Tibial nerve (tissue), 4 donors: ENCODE results near the gene TPM2. TPM values are rescaled to one million over a fixed set of nuclear protein-coding genes. Genes with fewer than 3 reads are reported as not detected.

ENCODE experiments used
- DNase-seq, 2 donors: peaks; one replicate each; pipeline ENCODE4 v3.0.0-alpha.2; 2019; ENCODE audit warnings: low spot score in 2 of 2
- H3K27ac ChIP-seq, 4 donors: fragments of 200-600 bp; sonication (generic) in 3 of 4; one replicate each; pipeline ENCODE4 v1.5.1; 2017 to 2019; ENCODE audit warnings: mild to moderate bottlenecking in 1 of 4
- H3K27me3 ChIP-seq, 2 donors: fragments of 200-600 bp; sonication (generic) in 1 of 2; one replicate each; pipeline versions ENCODE4 v1.5.1 to v1.6.0; 2017 to 2019
- H3K36me3 ChIP-seq, 3 donors: fragments of 200-600 bp; sonication (generic); one replicate each; pipeline ENCODE4 v1.5.1; 2018 to 2019
- H3K4me1 ChIP-seq, 4 donors: fragments of 200-600 bp; sonication (generic) in 3 of 4; one replicate each; pipeline ENCODE4 v1.5.1; 2017 to 2019
- H3K4me3 ChIP-seq, 4 donors: fragments of 200-600 bp; sonication (generic) in 3 of 4; one replicate each; pipeline ENCODE4 v1.5.1; 2017 to 2019; ENCODE audit warnings: mild to moderate bottlenecking in 1 of 4, moderate library complexity in 1 of 4
- H3K9me3 ChIP-seq, 4 donors: fragments of 200-600 bp; sonication (generic) in 3 of 4; one replicate each; pipeline ENCODE4 v1.5.1; 2017 to 2019
- EP300 ChIP-seq, 2 donors: sonication (generic); formaldehyde crosslinking; IDR thresholded peaks; one replicate each; pipeline ENCODE4 v1.6.1; 2017; ENCODE audit warnings: antibody characterized with exemption in 2 of 2, mild to moderate bottlenecking in 1 of 2
- POLR2A ChIP-seq, 2 donors: fragments of 450-650 bp; IDR thresholded peaks; one replicate each; pipeline ENCODE4 v1.6.1; 2017; ENCODE audit warnings: antibody characterized with exemption in 2 of 2, mild to moderate bottlenecking in 2 of 2, moderate library complexity in 2 of 2
- WGBS, 2 donors: methylation state at CpG; one replicate each; pipeline ENCODE4 v1.1.5; 2018; 5-methylcytosine and 5-hydroxymethylcytosine counted together
- total RNA-seq, 4 donors: library from RNA; depleted of rRNA; stranded (reverse); fragments of >200 nt; gene quantifications; one replicate each; pipeline ENCODE4 v1.1.0, GENCODE V29; 2016
- TF ChIP-seq, protein P1 (sequence below), 5 experiments: fragments of 200-600 bp in 3 of 5; fragments of 450-650 bp in 2 of 5; sonication (generic) in 3 of 5; IDR thresholded peaks; one replicate each; pipeline ENCODE4 v1.5.1; 2016 to 2019; ENCODE audit warnings: antibody characterized with exemption in 5 of 5, mild to moderate bottlenecking in 3 of 5, moderate library complexity in 2 of 5

Gene TPM2
- total RNA-seq, 4 donors from 2014 or later = 229 to 350 (median 289) TPM

DNA sequence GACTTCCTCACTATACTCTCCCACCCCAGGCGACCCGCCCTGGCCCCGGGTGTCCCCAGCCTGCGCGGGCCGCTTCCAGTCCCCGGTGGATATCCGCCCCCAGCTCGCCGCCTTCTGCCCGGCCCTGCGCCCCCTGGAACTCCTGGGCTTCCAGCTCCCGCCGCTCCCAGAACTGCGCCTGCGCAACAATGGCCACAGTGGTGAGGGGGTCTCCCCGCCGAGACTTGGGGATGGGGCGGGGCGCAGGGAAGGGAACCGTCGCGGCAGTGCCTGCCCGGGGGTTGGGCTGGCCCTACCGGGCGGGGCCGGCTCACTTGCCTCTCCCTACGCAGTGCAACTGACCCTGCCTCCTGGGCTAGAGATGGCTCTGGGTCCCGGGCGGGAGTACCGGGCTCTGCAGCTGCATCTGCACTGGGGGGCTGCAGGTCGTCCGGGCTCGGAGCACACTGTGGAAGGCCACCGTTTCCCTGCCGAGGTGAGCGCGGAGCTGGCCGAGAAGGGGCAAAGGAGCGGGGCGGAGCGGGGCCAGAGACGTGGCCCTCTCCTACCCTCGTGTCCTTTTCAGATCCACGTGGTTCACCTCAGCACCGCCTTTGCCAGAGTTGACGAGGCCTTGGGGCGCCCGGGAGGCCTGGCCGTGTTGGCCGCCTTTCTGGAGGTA, 13.9 kb downstream of the TPM2 start:
- Histone ChIP-seq H3K4me1 (peaks cover 0 to 16% (median 10%) of the 10 kb centered on the region in 4 donors), H3K27me3 (no peaks in the 10 kb centered on the region), H3K4me3 (peak overlapping the region; percentile 26 to 62 (median 48)), H3K27ac (peak overlapping the region in 2 of 4 donors; percentile 47 to 52), H3K9me3 (no peaks in the 10 kb centered on the region), H3K36me3 (no peaks in the 10 kb centered on the region)
- DNase-seq = no peak
- TF ChIP-seq, protein P1, sequence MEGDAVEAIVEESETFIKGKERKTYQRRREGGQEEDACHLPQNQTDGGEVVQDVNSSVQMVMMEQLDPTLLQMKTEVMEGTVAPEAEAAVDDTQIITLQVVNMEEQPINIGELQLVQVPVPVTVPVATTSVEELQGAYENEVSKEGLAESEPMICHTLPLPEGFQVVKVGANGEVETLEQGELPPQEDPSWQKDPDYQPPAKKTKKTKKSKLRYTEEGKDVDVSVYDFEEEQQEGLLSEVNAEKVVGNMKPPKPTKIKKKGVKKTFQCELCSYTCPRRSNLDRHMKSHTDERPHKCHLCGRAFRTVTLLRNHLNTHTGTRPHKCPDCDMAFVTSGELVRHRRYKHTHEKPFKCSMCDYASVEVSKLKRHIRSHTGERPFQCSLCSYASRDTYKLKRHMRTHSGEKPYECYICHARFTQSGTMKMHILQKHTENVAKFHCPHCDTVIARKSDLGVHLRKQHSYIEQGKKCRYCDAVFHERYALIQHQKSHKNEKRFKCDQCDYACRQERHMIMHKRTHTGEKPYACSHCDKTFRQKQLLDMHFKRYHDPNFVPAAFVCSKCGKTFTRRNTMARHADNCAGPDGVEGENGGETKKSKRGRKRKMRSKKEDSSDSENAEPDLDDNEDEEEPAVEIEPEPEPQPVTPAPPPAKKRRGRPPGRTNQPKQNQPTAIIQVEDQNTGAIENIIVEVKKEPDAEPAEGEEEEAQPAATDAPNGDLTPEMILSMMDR (IDR thresholded peaks at IDR 0.05) = no peak
- TF ChIP-seq POLR2A (IDR thresholded peaks at IDR 0.05) (no peak), EP300 (IDR thresholded peaks at IDR 0.05) (no peak)
- WGBS, 2 donors = 3 to 15% methylated on average over 13 to 38 of the region's 51 CpGs

DNA sequence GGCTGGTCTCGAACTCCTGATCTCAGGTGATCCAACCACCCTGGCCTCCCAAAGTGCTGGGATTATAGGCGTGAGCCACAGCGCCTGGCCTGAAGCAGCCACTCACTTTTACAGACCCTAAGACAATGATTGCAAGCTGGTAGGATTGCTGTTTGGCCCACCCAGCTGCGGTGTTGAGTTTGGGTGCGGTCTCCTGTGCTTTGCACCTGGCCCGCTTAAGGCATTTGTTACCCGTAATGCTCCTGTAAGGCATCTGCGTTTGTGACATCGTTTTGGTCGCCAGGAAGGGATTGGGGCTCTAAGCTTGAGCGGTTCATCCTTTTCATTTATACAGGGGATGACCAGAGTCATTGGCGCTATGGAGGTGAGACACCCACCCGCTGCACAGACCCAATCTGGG, 14.5 kb downstream of the TPM2 start:
- peak overlapping the region in 1 of 4 donors; percentile 47 for H3K27ac ChIP-seq
- TF ChIP-seq, protein P1 (IDR thresholded peaks at IDR 0.05) = no peak
- TF ChIP-seq EP300 (IDR thresholded peaks at IDR 0.05) (no peak), POLR2A (IDR thresholded peaks at IDR 0.05) (no peak)
- H3K36me3 ChIP-seq = no peaks in the 10 kb centered on the region
- H3K9me3 ChIP-seq = no peaks in the 10 kb centered on the region
- no peak for DNase-seq
- H3K27me3 ChIP-seq = no peaks in the 10 kb centered on the region
- whole genome bisulfite sequencing, 2 donors = 41 to 48% methylated on average over 13 of the region's 13 CpGs
- peak overlapping the region; percentile 26 to 62 (median 48) for H3K4me3 ChIP-seq
- peaks cover 0 to 16% (median 10%) of the 10 kb centered on the region in 4 donors for H3K4me1 ChIP-seq

DNA sequence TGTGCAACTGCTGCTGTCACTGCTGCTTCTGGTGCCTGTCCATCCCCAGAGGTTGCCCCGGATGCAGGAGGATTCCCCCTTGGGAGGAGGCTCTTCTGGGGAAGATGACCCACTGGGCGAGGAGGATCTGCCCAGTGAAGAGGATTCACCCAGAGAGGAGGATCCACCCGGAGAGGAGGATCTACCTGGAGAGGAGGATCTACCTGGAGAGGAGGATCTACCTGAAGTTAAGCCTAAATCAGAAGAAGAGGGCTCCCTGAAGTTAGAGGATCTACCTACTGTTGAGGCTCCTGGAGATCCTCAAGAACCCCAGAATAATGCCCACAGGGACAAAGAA, 15.7 kb downstream of the TPM2 start:
- H3K27me3 ChIP-seq = no peaks in the 10 kb centered on the region
- no peak for DNase-seq
- H3K27ac ChIP-seq = no peak overlapping the region
- WGBS, 2 donors = 65 to 96% methylated on average over 3 of the region's 3 CpGs
- H3K4me1 ChIP-seq = peaks cover 0 to 16% (median 10%) of the 10 kb centered on the region in 4 donors
- H3K9me3 ChIP-seq = no peaks in the 10 kb centered on the region
- TF ChIP-seq, protein P1 (IDR thresholded peaks at IDR 0.05) = no peak
- TF ChIP-seq EP300 (IDR thresholded peaks at IDR 0.05) (no peak), POLR2A (IDR thresholded peaks at IDR 0.05) (no peak)
- no peaks in the 10 kb centered on the region for H3K36me3 ChIP-seq
- H3K4me3 ChIP-seq = no peak overlapping the region

DNA sequence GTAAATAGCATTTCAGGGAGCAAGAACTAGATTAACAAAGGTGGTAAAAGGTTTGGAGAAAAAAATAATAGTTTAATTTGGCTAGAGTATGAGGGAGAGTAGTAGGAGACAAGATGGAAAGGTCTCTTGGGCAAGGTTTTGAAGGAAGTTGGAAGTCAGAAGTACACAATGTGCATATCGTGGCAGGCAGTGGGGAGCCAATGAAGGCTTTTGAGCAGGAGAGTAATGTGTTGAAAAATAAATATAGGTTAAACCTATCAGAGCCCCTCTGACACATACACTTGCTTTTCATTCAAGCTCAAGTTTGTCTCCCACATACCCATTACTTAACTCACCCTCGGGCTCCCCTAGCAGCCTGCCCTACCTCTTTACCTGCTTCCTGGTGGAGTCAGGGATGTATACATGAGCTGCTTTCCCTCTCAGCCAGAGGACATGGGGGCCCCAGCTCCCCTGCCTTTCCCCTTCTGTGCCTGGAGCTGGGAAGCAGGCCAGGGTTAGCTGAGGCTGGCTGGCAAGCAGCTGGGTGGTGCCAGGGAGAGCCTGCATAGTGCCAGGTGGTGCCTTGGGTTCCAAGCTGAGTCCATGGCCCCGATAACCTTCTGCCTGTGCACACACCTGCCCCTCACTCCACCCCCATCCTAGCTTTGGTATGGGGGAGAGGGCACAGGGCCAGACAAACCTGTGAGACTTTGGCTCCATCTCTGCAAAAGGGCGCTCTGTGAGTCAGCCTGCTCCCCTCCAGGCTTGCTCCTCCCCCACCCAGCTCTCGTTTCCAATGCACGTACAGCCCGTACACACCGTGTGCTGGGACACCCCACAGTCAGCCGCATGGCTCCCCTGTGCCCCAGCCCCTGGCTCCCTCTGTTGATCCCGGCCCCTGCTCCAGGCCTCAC, 16.3 kb downstream of the TPM2 start, which contains the start of gene CA9:
TSS of gene CA9 (plus strand) at position 797 of the 893 bp plus-strand sequence. CDS start at position 829, 32 bp downstream.
- H3K4me1 ChIP-seq = peaks cover 0 to 16% (median 10%) of the 10 kb centered on the region in 4 donors
- no peaks in the 10 kb centered on the region for H3K27me3 ChIP-seq
- DNase-seq = no peak
- WGBS, 2 donors = 54 to 66% methylated on average over 9 to 10 of the region's 10 CpGs
- no peak within 1 kb of the TSS for H3K4me3 ChIP-seq
- TF ChIP-seq, protein P1 (IDR thresholded peaks at IDR 0.05) = no peak
- TF ChIP-seq EP300 (IDR thresholded peaks at IDR 0.05) (no peak), POLR2A (IDR thresholded peaks at IDR 0.05) (no peak)
- no peak within 1 kb of the TSS for H3K27ac ChIP-seq
- no peaks in the 10 kb centered on the region for H3K9me3 ChIP-seq
- no peaks in the 10 kb centered on the region for H3K36me3 ChIP-seq
